8988T (cell line): ENCODE data around the gene ARFGAP1.

Source experiments
- DNase-seq: peaks from one replicate; pipeline ENCODE4 v3.0.0; 2011

Gene ARFGAP1

DNA sequence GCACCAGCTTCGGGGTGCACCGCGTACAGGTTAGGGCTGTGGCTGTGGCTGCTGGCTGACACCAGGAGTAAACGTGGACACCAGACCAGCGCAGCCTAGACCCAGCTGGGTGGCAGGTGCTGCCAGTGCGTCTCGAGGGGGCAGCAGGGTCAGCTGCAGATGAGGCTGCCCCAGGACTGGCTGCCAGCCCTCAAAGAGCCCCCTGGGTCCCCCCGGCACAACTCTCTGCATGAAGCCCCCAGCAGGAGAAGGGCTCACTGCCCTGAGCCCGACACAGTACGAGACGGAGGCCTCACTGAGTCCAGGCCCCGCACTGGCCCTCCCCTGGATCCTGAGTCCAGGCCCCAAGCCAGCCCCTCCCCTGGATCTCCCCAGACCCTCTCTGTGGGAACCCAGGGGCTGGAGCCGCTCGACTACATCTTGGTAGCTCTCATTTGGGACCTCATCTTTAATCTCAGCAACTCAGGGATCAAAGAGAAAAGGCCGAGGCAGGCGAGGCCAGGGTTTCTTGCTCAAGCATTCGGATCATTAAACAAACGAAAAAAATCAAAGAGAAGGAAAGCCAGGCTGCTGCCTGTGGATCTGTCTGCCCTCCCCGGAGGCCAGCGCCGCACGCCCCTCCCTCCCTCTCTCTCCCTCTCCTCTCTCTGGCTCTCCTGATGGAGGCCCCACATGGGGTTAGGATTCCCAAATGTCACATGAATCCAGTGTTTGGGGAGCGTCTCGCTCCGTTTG is 11.4 kb upstream of the ARFGAP1 start:
- DNase-seq: no peak

DNA sequence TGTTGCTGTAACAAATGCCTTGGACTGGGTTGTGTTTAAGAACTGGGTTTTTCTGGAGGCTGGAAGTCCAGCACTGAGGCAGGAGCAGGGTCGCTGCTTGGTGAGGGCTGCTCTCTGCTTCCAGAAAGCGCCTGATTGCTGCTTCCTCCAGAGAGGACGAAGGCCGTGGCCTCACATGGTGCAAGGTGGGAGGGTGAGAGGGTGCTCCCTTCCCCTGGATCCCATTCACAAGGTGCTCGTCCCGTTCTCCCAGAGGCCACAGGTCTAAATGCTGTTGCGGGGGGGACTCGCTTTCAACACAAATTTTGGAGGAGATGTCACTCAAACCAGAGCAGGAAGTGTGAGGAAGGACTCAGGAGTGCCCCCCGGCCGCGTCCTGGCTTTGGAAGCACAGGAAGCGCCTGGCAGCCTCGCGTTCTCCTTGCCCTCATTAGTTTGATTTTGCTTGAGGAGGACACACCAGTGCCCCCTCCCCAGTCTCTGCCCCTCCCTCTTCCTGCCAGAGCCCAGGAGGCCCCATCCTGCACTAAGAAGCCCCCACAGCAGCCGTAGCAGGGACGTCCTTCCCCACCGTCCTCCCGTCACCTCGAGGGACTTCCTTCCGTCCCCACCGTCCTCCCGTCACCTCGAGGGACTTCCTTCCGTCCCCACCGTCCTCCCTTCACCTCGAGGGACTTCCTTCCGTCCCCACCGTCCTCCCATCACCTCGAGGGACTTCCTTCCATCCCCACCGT is 10.7 kb upstream of the ARFGAP1 start:
- DNase-seq: no peak

DNA sequence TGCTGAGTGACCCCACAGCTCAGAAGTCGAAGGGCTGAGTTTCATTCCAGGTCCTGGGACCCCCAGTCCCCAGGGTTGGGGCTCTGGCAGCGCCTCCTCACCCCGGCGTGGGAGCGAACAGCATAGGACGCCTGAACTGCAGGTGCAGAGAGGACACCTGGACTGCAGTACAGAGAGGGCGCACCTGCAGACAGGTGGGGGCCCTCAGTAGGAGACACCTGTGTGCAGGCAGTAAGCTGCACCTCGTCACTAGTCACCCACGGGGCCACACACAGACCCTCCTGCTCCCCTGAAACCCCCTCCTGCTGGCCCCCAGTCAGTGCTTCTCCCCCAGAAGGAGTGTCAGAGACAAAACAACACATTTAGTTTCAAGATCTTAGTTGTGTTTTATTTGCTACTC is 9.8 kb upstream of the ARFGAP1 start:
- no peak for DNase-seq

DNA sequence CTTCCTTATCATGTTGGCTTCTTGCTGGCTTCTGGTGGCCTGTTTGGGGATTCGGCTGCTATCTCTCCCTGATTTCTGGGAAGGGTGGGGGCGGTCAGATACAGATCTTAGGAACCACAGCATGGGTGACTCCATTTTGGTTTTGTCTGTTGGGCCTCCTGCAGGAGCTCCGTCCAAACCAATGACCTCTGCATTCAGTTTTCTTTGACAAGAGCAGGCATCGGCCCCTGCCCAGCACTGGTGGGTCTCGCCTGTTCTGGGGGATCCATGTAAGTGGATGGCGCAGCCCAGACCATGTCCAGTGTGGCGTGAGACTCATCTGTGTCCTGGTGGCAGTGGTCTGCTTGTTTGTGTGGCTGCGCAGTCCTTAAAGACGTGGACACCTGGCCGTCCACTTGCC is 8.6 kb upstream of the ARFGAP1 start:
- DNase-seq: no peak

DNA sequence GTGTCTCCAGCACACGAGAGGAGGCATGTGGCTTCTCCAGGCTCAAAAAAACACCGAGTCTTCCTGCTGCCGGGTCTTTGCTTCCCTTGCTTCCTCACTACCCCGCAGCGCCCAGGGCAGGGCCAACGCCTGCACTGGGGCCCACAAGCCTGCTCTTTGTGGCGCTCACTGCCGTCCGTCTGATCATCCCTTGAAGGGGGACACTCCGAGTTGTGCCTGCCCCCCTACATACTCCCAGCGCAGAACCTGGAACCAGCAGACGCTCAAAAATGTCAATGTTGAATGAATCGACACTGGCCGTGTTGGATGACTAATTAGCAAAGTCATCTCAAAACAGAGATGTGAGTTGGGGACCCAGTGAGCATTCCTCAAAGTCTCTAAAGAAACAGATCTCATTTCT is 8.1 kb upstream of the ARFGAP1 start:
- DNase-seq: no peak

DNA sequence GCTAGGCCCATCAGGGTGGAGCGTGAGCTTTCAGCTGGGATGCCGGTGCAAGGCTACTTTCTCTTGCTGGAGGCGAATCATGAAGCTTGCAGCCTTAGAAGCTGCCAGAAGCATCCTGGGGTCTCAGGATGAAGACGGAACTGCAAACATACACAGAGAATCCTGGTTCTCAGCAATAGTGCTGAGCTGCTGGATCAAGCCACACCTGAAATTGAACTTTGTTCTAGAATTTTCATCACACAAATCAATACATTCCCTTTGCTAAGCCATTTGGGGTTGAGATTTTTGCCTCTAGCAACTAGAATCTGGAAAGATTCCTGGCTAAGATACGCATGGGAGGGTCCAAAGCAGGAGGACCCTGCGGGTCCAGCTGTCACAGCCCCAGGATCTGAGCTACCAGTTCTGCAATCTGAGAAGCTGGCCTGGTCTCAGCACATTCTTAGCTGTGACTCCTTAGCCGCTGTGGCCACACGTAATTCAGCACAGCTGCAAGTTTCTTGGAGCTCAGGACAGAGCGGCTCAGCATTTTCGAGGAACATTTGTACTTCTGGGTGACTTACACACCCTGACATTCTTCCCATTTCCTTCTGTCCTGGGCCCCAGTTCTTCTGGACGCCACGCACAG is 6.6 kb upstream of the ARFGAP1 start:
- no peak for DNase-seq

DNA sequence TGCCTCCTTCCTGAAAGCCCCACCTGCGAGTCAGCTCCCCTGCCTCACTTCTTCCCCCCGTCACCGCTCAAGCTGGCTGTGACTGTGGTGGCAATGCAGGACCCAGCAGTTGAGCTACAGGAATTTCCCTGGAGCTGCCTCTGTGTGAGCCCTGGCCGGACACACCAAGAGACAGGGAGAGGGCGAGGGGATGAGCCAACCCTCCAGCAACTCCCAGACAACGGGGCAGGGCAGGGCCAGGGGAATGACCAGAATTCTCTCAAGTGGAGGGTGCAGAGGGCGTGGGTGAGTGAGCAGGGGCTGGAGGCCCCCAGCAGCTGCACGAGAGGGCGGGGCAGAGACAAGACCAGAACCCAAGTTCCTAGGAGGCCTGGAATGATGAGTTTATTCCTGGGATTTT is 4.9 kb upstream of the ARFGAP1 start:
- DNase-seq: no peak

DNA sequence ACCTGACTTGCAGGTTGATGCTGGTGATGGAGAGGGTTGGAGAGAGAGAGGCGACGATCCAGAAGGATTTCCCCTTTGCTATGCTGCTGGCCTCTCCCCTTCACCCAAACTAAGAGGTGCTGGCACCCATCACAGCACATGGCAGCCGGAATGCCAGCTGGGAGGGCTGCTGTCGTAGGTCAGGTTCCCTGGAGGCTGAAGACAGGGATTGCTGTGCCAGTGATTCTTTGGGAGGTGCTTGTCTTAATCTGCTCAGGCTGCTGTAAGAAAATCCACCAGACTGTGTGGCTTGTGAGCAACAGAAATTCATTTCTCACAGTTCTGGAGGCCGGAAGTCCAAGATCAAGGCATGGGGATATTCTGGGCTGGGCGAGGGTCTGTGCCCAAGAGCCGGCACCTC is 4.4 kb upstream of the ARFGAP1 start:
- DNase-seq: no peak

DNA sequence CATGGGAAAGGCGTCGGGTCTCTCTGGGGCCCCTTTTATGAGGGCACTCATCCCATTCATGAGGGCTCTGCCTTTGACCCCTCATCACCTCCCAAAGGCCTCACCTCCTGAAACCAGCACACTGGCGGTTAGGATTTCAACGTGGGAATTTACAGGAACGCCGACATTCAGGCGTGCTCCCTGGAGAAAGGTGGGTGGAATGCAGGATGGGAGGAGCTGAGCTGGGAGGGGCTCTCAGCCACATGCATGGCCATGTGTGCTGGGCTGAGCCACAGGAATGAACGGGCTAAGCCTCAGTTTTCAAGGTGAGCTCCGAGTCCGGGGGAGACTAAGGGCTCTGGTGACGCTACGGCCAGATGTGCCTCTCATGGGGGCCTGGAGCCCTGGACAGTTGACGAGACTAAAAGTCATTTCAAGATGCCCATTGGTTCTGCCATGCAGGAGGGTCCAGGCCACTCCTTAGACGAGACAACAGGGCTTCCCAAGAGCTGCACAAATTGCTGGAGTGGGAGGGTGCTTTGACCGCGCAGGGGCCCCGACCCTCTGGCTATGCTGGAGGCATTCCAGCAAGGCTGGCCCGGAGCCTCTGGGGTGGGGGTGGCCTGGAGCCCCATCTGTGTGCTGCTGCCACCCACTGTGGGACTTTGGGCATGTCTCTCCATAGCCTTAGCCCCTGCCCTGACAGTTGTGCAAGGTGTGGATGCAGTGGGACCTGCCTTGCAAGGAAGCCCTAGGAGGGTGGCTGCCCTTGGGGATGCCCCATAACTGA is 3.8 kb upstream of the ARFGAP1 start:
- DNase-seq: no peak

DNA sequence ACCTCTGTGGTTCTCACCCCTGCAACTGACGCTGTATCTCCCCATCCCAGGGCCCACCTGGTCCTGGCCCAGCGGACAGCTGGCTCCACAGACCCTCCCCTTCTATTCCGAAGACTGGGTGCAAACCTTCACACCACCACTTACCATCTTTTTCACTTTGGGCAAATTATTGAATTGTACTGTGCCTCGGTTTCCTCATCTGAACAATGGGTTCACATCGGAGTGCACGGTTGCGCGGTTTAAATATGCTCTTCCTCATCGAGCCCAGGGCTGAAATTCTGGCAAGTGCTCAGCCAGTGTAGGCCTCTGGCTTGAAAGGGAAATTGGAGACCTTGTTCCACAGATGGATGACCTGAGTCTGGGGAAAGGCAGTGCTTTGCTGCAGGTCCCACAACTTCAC is 2.9 kb upstream of the ARFGAP1 start:
- no peak for DNase-seq

DNA sequence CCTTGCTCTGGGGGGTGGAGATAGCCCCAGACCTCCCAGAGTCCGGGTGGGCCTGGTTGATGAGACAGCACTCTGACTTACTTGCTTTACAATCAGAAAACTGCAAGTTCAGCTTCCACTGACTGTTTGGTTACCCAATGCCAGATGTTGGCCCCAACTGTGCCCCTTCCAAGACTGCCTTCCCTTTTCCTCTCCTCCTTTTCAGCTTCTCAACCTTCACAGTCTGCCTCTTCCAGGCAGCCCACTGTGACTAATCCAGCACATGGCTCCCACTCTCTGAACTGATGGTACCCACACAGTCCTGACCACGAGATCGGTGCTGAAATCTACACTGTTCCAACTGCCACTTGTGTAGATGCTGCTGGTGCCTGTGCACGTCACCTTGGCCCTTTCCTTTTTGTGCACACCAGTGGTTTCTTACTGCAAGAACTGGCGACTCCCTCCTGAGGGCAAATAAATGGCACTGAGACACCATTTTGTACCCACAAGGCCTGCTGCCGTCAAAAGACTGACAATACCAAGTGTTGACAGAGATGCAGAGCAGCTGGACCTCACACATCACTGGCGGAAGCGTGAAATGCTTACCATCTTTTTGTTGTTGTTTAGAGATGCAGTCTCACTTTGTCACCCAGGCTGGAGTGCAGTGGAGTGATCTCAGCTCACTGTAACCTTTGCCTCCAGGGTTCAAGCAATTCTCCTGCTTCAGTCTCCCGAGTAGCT is 1.8 kb upstream of the ARFGAP1 start:
- no peak for DNase-seq

DNA sequence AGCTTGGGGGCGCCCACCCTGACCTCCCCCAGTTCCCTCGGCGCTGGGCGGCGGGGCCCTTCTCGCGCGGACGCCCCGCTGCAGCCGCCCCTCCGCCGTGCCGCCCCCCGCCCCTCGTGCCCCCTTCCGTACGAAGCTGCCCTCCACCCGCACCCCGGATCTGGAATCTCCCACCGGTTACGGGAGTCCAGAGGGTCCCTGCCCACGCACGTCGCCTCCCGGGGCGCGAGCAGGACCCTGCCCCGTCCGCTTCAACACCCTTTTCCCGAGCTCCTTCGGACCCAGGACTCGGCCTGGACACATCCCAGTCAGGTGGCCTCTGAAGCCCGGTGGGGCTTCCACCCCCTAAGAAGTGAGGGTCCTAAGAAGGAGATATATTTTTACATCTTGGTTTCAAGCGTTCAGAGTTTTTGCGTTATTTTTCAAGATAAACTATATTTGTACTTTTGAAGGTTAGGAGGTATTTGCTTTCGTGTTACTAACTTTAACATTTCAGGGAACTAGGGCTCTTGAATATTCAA is 506 bp downstream of the ARFGAP1 start:
- no peak for DNase-seq

DNA sequence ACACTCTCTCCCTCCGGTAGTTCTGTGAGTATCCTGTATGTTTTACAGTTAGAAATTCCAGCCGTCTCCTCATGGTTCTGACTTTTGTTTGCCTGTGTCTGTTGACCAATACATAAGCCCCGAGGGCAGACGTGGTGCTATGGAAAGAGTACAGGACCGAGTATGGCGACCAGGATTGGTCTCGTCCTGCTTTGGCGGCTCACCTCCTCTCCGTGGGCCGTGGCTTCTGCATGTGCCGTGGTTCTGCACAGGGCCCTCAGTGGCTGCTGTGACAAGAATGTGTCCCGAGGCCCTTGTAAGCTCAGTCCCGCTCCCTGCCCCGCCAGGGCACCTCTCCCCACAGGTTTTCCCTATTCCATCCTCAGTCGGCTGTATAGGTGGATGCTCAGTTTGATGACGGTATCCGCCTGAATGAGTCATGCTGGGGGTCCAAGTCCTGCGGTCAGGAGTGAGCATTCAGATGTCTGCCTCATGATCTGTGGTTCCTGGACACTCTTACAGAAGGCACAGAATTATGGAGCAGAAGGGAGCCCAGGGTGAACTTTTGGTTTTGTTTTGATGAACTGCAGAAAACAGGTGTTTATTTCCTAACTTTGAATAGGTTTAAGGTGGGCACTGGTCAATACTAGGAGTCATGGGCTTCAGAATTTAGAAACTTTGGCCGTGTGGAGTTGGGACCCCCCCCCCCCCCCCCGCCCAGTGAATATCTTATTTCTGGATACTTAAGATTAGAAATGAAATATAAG is 1.2 kb downstream of the ARFGAP1 start:
- peak; percentile 82 for DNase-seq

DNA sequence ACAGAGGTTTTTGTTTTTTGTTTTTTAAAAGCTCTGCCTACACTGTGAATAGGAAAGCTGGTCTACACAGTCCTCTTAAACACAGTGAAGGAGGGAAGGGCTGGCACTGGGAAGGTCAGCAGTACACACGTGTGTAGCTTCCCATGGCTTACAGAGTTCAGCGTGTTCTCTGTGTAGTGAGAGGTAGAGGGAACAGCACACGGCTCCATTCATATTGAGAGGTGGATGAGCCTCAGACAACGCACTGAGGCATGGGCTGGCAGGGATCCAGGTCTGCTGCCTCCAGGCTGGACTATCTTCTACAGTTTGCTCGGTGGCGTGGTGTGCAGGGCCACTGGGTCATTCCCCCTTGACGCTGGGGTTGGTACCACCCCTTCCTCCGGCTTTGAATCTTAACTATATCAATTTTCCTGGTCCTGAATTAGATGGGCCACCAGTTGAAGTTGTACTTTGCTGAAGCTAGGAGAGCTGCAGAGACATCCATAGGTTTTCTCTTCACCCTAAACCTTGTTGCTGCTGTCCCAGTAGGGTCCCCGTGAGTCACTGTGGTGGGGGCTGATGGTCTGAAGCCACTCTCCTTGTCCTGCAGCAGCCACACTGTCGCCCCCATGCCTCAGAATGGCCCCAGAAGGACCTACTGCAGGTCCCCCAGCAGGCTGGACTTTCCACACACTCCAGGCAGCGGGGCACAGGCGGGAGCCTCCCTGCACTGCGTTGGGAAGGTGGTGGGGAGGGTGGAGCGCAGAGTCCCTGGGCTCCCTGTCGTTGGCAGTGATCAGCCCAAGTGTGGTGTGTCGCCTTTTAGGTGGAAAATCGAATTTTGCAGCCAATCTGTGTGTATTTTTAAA is 2.0 kb downstream of the ARFGAP1 start:
- DNase-seq: no peak

DNA sequence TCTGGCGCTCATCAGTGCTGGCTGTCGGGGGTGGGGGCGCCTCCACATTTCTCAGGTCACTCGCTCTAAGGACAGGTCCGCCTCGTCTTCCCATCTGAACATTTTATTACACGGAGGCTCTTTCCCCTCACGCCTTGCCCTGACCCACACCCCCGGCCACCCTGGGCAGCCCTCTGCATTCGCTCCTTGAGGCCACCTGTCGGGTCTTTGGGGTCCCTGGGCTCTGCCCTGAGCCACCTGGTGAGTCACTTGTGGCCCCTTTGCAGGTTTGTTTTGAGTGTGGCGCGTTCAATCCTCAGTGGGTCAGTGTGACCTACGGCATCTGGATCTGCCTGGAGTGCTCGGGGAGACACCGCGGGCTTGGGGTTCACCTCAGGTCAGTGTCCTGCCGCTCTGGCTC is 3.2 kb downstream of the ARFGAP1 start:
- DNase-seq: no peak

DNA sequence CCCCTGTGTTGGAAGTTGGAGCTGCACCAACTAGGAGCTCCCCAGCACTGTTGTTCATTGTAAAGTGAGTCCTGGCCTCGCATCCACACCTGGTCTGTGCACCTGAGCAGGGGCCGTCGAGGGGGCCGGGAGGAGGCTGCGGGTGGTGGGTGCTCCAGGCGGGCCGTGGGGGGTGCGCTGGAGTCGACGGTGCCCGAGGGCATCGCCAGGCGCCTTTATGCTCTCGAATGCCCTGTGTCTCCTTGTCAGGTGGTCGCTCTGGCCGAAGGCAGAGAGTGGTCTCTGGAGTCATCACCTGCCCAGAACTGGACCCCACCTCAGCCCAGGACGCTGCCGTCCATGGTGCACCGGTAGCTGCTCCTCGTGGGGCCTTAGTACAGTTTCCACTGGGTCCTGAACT is 4.3 kb downstream of the ARFGAP1 start:
- DNase-seq: no peak

DNA sequence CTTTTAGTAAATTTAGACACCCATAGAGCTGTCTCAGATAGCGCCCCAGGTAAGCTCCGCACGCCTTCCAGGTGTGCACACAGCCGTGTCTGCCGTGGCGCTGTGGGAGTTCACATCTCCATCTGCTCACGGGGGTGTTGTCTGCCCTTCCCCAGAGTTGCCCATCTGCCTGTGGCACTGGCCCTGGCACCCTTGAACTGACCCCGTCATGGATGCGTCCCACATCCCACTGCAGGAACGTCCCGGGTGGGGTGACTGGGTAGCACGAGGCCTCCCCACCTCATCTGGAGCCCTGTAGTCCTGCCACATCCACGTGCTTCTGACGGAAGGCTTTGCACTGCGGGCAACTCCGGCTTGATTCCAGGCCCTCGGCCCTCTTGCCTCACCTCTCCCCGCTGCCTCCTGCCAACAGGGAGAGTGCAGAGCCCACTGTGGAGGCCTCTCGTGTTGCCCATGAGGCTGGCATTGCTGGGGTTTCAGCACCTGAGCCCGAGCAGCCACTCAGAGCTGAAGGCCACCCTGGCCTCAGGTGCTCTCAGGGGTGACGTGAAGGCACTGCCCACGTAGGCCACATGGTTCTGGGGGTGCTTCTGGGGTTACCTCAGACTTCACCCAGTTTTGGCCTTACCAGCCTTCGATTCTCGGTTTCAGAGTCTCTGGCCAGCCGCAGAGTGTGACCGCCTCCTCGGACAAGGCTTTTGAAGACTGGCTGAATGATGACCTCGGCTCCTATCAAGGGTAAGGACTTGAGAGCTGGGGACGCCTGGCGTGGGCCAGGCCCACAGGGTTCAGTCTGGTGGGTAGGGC is 5.1 kb downstream of the ARFGAP1 start:
- DNase-seq: no peak

DNA sequence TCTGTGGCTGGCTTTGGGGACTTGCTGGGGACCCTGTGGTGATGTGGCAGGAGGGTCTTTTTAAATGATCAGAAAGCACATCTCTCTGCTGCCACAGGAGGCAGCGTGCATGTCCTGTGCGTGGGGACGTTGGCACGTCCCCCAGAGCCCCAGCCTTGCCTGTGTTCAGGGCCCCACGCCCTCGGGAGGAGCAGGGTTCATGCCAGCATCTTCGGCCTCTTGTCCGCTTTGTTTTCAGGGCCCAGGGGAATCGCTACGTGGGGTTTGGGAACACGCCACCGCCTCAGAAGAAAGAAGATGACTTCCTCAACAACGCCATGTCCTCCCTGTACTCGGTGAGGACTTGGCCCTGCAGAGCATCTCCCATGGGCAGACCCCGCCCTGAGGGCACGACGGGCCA is 6.0 kb downstream of the ARFGAP1 start:
- no peak for DNase-seq

DNA sequence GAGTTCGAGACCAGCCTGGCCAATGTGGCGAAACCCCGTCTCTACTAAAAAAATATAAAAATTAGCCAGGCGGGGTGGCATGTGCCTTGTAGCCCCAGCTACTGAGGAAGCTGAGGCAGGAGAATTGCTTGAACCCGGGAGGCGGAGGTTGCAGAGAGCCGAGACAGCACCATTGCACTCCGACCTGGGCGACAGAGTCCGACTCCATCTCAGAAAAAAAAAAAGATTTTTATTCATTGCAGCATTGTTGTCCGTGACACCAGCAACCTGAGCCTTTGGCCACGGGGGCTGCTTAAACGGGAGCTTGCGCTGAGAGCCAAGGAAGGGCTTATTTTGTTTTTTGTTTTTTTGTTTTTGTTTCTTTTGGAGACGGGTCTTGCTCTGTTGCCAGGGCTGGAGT is 7.3 kb downstream of the ARFGAP1 start:
- no peak for DNase-seq

DNA sequence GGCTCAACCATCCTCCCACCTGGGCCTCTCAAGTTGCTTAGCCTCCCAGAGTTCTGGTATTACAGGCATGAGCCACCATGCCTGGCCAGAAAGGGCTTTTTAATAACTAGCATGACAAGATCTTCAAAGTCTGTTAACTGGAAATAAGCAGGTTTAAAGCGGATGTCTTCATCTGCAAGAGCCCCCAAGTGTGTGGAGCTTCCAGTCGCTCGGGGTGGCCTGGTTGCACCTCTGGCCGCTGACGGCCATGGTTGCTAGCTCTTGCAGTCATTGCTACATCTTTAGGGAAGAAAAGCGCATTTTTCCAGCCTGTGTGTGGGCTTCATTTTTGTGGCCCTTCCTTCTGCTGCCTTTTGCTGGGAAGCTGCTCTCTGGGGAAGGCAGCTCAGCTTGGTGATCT is 7.8 kb downstream of the ARFGAP1 start:
- no peak for DNase-seq
